ENCODE measurements around the gene IFIT3. TPM values are rescaled to one million over a fixed set of nuclear protein-coding genes. Genes with fewer than 3 reads are reported as not detected.

The IFIT3 gene
- total and polyA plus RNA-seq, 9 of the 15 experiments (the other 6 are each of a cell fraction or from before 2014, with no cell fraction given) = 0.23 to 2.2 (median 0.77) TPM

DNA sequence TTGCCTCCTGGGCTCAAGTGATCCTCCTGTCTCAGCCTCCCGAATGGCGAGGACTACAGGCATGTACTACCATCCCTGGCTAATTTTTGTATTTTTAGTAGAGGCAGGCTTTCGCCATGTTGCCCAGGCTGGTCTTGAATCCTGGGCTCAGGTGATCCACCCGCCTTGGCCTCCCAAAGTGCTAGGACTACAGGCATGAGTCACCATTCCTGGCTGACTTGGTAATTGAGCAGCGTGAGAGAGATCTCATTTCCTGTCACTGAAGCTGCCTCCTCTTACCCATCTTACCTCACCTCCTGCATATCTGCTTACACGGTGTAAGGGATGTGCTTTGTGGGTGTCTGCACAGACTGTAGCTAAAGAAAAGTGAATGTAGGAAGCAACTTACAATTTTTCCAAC lies 9.7 kb downstream of the IFIT3 start (continued):
- TF ChIP-seq CBX2 (IDR thresholded peaks at IDR 0.05; ENCODE audit: insufficient read depth, low read length, poor library complexity, severe bottlenecking) = no peak
- no peak for TF ChIP-seq TCF3 (CRISPR knock-in tag; IDR thresholded peaks at IDR 0.05)
- TF ChIP-seq EP400 (IDR thresholded peaks at IDR 0.05) = no peak
- TF ChIP-seq ZNF436 (CRISPR knock-in tag; IDR thresholded peaks at IDR 0.05) = no peak
- no peak for TF ChIP-seq ZNF766 (CRISPR knock-in tag; conservative IDR thresholded peaks at IDR 0.05)
- no peak for TF ChIP-seq ARHGAP35 (IDR thresholded peaks at IDR 0.05; ENCODE audit: partially characterized antibody)
- TF ChIP-seq GABPB1 (CRISPR knock-in tag; IDR thresholded peaks at IDR 0.05) = no peak
- TF ChIP-seq SRSF7 (optimal IDR thresholded peaks at IDR 0.05; ENCODE audit: low read depth, low read length) = no peak
- no peak for TF ChIP-seq ZNF668 (CRISPR knock-in tag; IDR thresholded peaks at IDR 0.05)
- no peak for TF ChIP-seq L3MBTL2 (IDR thresholded peaks at IDR 0.05)
- TF ChIP-seq, protein P1, sequence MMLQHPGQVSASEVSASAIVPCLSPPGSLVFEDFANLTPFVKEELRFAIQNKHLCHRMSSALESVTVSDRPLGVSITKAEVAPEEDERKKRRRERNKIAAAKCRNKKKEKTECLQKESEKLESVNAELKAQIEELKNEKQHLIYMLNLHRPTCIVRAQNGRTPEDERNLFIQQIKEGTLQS (IDR thresholded peaks at IDR 0.05) = peak; percentile 69
- TF ChIP-seq, protein P1 (CRISPR knock-in tag; conservative IDR thresholded peaks at IDR 0.05) = no peak
- 0 out of 2 replicates have a peak, but pooled peaks have one; percentile 32 for TF ChIP-seq FOSL1 (tag; conservative IDR thresholded peaks at IDR 0.05)

DNA sequence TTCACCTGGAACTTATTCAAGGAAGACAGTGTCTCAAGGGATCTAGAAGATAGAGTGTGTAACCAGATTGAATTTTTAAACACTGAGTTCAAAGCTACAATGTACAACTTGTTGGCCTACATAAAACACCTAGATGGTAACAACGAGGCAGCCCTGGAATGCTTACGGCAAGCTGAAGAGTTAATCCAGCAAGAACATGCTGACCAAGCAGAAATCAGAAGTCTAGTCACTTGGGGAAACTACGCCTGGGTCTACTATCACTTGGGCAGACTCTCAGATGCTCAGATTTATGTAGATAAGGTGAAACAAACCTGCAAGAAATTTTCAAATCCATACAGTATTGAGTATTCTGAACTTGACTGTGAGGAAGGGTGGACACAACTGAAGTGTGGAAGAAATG lies 10.9 kb downstream of the IFIT3 start:
- CTCF ChIA-PET (ENCODE audit: low intra/inter-chr PET ratio) = no interaction called here
- peak; percentile 85 for TF ChIP-seq ZNF316 (IDR thresholded peaks at IDR 0.05)
- TF ChIP-seq C11orf30 (IDR thresholded peaks at IDR 0.05; ENCODE audit: low read depth) = peak; percentile 74
- TF ChIP-seq, protein P2, sequence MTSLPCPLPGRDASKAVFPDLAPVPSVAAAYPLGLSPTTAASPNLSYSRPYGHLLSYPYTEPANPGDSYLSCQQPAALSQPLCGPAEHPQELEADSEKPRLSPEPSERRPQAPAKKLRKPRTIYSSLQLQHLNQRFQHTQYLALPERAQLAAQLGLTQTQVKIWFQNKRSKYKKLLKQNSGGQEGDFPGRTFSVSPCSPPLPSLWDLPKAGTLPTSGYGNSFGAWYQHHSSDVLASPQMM (CRISPR knock-in tag; IDR thresholded peaks at IDR 0.05) = no peak
- no peak for TF ChIP-seq MEF2A (IDR thresholded peaks at IDR 0.05; ENCODE audit: control insufficient read depth, low read depth, low read length)
- TF ChIP-seq MTA1 (IDR thresholded peaks at IDR 0.05; ENCODE audit: borderline replicate concordance) = no peak
- TF ChIP-seq KDM5B (IDR thresholded peaks at IDR 0.05; ENCODE audit: insufficient replicate concordance, low read depth, low read length) = no peak
- TF ChIP-seq MAFF (IDR thresholded peaks at IDR 0.05; ENCODE audit: low read length) = peak; percentile 78
- peak; percentile 75 for TF ChIP-seq MAFK (IDR thresholded peaks at IDR 0.05; ENCODE audit: low read length)
- peak; percentile 74 for TF ChIP-seq MAFG (tag; conservative IDR thresholded peaks at IDR 0.05)
- no peak for TF ChIP-seq BMI1 (IDR thresholded peaks at IDR 0.05; ENCODE audit: low read length)

More for the DNA sequence above, 10.9 kb downstream of the IFIT3 start:
- no peak for ATAC-seq
- in situ Hi-C loops (cut with MboI) (no loop called here), intact Hi-C loops (cut with micrococcal nuclease) (no loop called here)
- Histone ChIP-seq H3K27ac (ENCODE audit: extremely low read depth, low read depth, low read length) (no peak overlapping the region), H3K9me3 (replicated peaks; ENCODE audit: control insufficient read depth, insufficient read depth, low read depth, low read length) (no peaks in the 10 kb centered on the region), H3K27me3 (ENCODE audit: control insufficient read depth in 2 of 2, insufficient read depth in 2 of 2, low read length in 2 of 2) (no peaks in the 10 kb centered on the region), H3K4me1 (replicated peaks in 1 of 2; ENCODE audit: control insufficient read depth in 2 of 2, insufficient read depth in 2 of 2, low read length in 2 of 2) (peaks cover 0 to 2% of the 10 kb centered on the region in 2 experiments; a peak in 2 of 5 replicates), H3K36me3 (ENCODE audit: control insufficient read depth, insufficient read depth, low read length) (no peaks in the 10 kb centered on the region), H3K4me2 (ENCODE audit: insufficient read depth, low read length) (no peak overlapping the region), H2AFZ (ENCODE audit: low read depth, low read length) (no peak overlapping the region), H3K9me1 (ENCODE audit: control insufficient read depth, insufficient read depth, low read length) (no peaks in the 10 kb centered on the region), H3K9ac (ENCODE audit: insufficient read depth in 1 of 2, low read depth in 2 of 2, low read length in 2 of 2) (no peak overlapping the region), H3K4me3 (no peak overlapping the region), H3K79me2 (ENCODE audit: control insufficient read depth, insufficient read depth, low read length) (no peaks in the 10 kb centered on the region), H4K20me1 (replicated peaks; ENCODE audit: control insufficient read depth, insufficient read depth, low read length) (no peaks in the 10 kb centered on the region)
- FAIRE-seq = no peak
- no TSS peak for BruUV-seq (replicated peaks)
- 65% methylated on average over 3 of the region's 3 CpGs for WGBS (ENCODE audit: insufficient coverage, low coverage, missing lambda C conversion rate)
- POLR2A ChIA-PET = no interaction called here
- DNase-seq (ENCODE audit: extremely low read depth in 1 of 4, low spot score in 3 of 4) = no peak

Data from K562 (cell line).